Epithelial cell of esophagus (primary cell): Measurements from ENCODE around the gene RNF212B.
"Not testable (repeated sequence)": the region's sequence is repeated elsewhere in the genome, so short reads cannot be mapped to it uniquely, and the experiment has no call there.

Source experiments
- DNase-seq: peaks from one replicate; pipeline ENCODE4 v3.0.0; 2010; ENCODE audit warnings: low read depth
- H3K4me3 ChIP-seq: 2 replicates; pipeline ENCODE4 v1.5.1; 2011; ENCODE audit warnings: mild to moderate bottlenecking, low read length, control low read depth
- TF ChIP-seq, protein P1 (sequence below): IDR thresholded peaks from 2 replicates; pipeline ENCODE4 v1.5.1; 2011; ENCODE audit warnings: low read depth, mild to moderate bottlenecking, low read length, control low read depth, inconsistent platforms; ENCODE audit not compliant: insufficient read depth; ENCODE audit errors: missing control alignments

RNF212B gene

DNA sequence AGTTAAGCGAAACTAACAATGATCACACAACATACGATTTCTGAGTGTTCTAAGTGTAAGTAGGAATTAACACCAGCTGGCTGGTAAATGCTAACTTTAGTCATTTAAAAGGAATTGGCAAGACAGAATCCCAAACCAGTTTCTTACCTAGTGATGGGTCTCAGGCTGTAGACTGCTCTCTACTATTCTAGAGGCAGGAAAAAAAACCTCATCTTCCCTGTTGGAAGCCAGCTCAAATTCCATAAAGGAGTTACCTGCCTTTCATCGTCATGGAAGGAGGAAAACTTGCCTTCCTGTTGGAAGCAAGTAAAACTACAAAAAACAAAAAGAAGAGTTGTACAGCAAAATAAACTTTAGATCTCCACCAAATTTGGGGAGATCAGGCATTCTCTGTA, 30.6 kb upstream of the RNF212B start:
- DNase-seq: no peak
- no peak overlapping the region for H3K4me3 ChIP-seq
- TF ChIP-seq, protein P1, sequence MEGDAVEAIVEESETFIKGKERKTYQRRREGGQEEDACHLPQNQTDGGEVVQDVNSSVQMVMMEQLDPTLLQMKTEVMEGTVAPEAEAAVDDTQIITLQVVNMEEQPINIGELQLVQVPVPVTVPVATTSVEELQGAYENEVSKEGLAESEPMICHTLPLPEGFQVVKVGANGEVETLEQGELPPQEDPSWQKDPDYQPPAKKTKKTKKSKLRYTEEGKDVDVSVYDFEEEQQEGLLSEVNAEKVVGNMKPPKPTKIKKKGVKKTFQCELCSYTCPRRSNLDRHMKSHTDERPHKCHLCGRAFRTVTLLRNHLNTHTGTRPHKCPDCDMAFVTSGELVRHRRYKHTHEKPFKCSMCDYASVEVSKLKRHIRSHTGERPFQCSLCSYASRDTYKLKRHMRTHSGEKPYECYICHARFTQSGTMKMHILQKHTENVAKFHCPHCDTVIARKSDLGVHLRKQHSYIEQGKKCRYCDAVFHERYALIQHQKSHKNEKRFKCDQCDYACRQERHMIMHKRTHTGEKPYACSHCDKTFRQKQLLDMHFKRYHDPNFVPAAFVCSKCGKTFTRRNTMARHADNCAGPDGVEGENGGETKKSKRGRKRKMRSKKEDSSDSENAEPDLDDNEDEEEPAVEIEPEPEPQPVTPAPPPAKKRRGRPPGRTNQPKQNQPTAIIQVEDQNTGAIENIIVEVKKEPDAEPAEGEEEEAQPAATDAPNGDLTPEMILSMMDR: no peak

DNA sequence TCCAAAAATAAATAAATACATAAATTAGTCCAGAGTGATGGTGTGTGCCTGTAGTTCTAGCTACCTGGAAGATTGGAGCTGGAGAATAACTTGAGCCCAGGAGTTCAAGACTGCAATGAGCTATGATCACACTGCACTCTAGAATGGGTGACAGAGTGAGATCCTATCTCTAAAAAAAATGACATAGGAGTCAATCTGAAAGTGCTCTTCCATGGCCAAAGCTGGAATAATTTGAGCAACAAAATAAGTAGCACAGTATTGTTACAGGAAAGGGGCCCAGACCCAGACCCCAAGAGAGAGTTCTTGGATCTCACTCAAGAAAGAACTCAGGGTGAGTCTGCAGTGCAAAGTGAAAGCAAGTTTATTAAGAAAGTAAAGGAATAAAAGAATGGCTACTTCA, 29.4 kb upstream of the RNF212B start:
- no peak for DNase-seq
- TF ChIP-seq, protein P1: no peak
- H3K4me3 ChIP-seq: no peak overlapping the region

DNA sequence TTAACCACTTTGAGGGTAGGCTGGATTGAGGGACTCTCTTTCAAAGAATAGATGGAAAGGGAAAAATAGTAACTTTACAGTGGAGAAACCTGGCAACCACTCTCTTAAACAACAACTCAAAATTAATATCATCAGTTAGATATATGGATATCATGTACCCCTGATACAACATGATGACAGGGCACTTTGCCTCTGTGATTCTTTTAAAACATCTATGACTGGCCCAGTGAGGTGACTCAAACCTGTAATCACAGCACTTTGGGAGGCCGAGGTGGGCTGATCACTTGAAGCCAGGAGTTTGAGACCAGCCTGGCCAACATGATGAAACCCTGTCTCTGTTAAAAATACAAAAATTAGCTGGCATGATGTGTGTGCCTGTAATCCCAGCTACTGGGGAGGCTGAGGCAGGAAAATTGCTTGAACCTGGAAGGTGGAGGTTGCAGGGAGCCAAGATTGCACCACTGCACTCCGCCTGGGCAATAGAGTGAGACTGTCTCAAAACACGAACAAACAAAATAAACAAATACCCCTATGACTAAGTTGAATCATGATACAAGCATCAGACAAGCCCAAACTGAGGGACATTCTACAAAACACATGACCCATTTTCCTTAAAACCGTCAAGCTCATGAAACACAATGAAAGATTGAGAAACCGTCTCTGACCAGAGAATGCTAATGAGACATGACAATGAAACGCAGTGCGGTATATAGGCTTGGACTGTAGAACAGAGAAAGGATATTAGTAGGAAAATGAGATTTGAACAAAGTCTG, 27.9 kb upstream of the RNF212B start:
- peak; percentile 98 for DNase-seq
- TF ChIP-seq, protein P1: no peak
- no peak overlapping the region for H3K4me3 ChIP-seq

DNA sequence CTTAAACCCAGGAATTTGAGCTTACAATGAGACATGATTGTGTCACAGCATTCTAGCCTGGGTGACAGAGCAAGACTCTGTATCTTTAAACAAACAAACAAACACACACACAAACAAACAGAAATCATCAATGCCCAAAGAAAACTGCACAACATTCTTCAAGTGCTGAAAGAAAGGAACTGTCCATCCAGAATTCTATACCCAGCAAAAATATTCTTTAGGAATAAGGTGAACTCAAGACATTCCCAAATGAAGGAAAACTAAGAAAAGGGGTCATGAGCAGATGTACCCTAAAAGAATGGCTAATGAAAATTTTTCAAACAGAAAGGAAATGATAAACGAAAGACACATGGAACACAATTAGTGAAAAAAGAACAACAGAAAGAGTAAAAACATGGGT, 22.3 kb upstream of the RNF212B start:
- TF ChIP-seq, protein P1: no peak
- no peak overlapping the region for H3K4me3 ChIP-seq
- DNase-seq: no peak

DNA sequence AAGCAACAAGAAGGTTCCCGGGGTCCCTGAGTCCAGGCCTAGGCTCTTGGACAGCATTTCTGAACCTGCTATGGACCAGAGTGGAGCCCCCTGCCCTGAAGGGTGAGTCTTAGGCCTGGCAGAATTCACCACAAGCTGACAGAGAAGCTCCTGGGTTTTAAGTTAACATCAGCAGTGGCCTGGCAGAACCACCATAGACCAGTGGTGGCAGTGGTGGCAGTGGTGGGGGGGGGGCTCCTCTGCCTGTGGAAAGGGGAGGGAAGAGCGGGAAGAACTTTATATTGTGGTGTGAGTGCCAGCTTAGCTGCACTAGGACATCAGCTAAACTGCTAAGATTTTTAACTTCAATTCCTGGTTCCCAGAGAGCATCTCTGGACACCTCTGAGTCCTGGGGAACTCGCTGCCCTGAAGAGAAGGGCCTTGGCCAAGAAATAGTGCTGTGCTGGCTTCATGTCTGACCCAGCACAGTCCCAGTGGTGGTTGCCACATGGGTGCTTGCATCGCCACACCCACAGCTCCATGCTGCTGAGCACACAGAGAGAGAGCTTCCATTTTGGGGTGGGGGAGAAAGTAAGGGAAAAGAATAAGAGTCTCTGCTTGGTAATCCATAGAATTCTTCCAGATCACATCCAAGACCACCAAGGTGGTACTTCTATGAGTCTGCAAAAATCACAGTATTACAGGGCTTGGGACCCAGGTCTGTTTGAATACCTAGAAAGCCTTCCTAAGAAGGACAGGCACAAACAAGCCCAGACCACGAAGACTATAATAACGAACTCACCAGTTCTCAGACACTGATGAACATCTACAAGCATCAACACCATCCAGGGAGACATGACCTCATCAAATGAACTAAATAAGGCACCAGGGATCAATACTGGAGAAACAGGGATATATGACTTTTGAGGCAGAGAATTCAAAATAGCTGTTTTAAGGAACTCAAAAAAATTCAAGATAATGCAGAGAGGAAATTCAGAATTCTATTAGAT, 20.4 kb upstream of the RNF212B start:
- H3K4me3 ChIP-seq: no peak overlapping the region
- peak; percentile 73 for DNase-seq
- TF ChIP-seq, protein P1: no peak

DNA sequence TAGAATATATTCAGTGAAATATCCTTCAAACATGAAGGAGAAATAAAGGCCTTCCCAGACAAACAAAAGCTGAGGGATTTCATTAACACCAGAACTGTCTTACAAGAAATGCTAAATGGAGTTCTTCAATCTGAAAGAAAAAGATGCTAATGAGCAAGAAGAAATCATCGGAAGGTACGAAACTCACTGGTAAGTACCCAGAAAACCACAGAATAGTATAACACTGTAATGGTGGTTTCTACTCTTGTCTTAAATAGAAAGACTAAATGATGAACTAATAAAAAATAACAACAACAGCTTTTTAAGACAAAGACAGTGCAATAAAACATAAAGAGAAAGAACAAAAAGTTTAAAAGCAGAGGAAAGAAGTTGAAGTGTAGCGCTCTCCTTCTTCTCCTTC, 18.7 kb upstream of the RNF212B start:
- H3K4me3 ChIP-seq: no peak overlapping the region
- DNase-seq: no peak
- TF ChIP-seq, protein P1: no peak

DNA sequence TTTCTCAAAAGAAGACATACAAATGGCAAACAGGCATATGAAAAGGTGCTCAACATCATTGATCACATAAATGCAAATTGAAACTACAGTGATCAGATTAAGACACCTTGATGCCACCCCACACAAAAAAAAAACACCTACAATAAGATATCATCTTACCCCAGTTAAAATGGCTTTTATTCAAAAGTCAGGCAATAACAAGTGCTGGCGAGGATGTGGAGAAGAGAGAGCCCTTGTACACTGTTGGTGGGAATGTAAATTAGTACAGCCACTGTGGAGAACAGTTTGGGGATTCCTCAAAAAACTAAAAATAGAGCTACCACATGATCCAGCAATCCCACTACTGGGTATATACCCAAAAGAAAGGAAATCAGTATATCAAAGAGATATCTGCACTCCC, 12.8 kb upstream of the RNF212B start:
- not testable (repeated sequence) for DNase-seq, H3K4me3 ChIP-seq
